ENCODE measurements around the gene INO80B.
"Not testable (repeated sequence)": the region's sequence is repeated elsewhere in the genome, so short reads cannot be mapped to it uniquely, and the experiment has no call there.

Gene INO80B

GRCh38 chr2:74454654-74455511, at the start of gene INO80B:
INO80B (plus strand) TSS chr2:74455087; CDS start chr2:74455117, 30 bp downstream.
- peak; percentile 98 for DNase-seq

GRCh38 chr2:74406035-74406434, 48.9 kb upstream of the INO80B start:
- DNase-seq: no peak

DNA sequence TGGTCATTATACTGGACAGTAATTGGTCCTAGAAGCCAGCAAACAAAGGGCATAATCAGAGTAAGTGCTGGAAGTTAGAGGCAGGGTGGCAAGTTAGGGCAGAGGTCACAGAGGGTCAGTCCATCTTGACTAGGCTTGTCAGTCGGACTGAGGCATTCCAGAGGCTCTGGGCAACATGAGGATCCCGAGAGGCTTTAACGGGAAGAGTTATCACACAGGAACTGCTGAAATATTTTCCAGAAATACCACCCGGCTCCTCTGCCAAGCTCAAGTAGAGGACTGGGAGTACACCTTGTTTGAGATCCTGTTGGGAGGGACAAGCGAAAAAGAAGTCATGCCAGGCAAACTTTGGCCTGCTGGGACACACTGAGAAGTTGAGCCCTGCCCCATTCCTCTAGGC, 47.2 kb upstream of the INO80B start:
- DNase-seq: no peak

- DNase-seq: no peak
Measured at GRCh38 chr2:74413001-74413698, 41.7 kb upstream of the INO80B start.

GRCh38 chr2:74414441-74414840, 40.4 kb upstream of the INO80B start:
- no peak for DNase-seq

GRCh38 chr2:74414881-74415761, 39.8 kb upstream of the INO80B start:
- DNase-seq: peak; percentile 13

GRCh38 chr2:74415762-74416395, 39.0 kb upstream of the INO80B start:
- no peak for DNase-seq

DNA sequence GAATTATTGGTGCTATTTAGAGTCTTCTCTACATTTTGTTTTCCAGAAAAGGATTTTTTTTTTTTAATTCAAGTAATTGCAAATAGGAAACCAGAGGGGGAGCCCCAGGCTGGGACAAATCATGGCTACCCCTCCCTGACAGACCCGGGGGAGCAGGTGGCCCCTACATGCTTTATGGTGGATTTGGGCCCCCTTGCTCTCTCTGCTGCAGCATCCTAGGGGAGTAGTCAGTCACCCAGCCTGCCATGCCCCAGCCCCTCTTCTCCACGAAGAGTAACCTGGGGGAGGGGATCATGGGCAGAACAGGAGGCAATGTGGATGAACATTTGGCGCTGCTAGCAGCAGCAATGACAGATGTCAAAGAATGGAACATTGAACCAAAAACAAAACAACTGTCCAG, 38.1 kb upstream of the INO80B start:
- no peak for DNase-seq

GRCh38 chr2:74417197-74417596, 37.7 kb upstream of the INO80B start:
- DNase-seq: no peak

DNA sequence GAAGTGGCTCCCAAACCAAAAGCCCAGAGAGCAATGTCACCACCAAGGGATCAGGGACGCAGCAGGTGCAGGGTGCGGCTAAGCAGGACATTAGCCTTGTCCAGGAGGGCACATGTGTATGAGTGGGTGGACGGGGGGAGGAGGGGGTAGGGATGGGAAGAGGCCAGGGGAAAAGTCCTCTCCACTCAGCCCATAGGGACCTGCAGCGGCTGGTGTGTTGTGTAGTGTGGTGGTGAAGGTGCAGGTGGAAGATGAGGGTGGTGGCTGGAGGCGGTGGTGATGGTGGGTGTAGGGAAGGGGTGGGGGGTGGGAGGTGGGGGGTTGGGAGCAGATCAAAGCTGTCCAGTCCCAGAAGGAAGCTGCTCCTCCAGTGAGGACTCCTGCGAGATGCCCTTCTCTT, 37.1 kb upstream of the INO80B start:
- DNase-seq: no peak

- no peak for DNase-seq
Measured at GRCh38 chr2:74418312-74418711, 36.6 kb upstream of the INO80B start.

DNA sequence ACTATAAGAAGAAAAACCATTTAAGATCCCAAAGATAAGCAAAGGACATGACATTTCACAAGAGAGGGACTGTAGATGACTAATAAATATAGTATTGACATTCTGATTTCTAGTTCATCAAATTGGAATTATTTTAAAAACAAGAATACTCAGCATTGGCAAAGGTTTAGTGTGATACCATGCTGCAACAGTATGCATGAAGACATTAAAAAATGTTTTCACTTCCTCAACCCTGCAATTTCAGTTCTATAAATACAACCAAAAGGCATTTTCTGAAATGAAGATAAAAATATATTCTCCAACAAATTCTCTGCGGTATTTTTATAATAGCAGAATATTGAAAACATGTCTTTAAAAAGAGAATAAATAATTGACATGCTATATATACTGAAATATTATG, 35.5 kb upstream of the INO80B start:
- peak; percentile 59 for DNase-seq

- DNase-seq: no peak
Measured at GRCh38 chr2:74420006-74420405, 34.9 kb upstream of the INO80B start.

- DNase-seq: not testable (repeated sequence)
Measured at GRCh38 chr2:74420443-74421103, 34.3 kb upstream of the INO80B start.

- peak; percentile 73 for DNase-seq
Measured at GRCh38 chr2:74421221-74421870, 33.5 kb upstream of the INO80B start, which contains the start of the genes C2orf81 and WDR54. C2orf81 (minus strand) TSS chr2:74421619; CDS start chr2:74421560, 59 bp downstream. WDR54 (plus strand) TSS chr2:74421730; CDS start chr2:74422154, 424 bp downstream.

GRCh38 chr2:74423231-74424095, 31.4 kb upstream of the INO80B start:
- no peak for DNase-seq

DNA sequence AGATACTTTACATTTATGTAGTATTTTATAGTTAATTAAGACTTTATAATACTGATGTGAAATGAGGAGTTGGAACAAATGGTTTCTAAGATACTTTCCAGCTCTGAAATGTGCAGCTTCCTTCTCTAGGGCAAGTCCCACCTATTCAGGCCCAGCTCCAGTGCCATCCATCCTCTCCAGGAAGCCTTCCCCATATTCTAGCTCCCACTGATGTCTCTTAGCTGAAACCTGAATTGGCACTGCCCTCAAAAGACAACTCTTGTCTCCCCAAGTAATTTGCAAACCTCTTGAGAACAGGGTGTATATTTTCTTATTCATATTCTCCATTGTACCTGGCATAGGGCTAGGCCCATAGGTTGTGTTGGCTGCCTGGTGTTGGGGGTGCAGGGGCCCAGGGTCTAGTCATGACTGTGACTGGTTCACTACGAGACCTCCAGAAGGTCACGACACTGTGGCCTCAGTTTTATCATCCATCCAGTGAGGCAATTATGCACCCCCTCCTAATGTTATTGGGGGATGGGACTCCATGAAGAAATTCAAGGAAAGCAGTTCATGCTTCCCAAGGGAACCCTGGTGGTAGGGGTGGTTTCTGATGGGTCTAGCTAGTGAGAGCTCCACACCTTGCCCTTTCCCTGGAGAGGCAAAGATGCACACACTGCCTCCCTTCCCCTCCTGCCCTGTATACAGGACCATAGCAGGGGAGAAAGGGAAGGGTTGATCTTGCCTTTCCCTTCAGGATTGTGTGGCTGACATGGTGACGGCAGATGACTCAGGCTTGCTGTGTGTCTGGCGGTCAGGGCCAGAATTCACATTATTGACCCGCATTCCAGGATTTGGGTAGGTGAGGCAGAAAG, 30.5 kb upstream of the INO80B start:
- no peak for DNase-seq

- no peak for DNase-seq
Measured at GRCh38 chr2:74424995-74425406, 29.9 kb upstream of the INO80B start.

- no peak for DNase-seq
Measured at GRCh38 chr2:74425523-74425922, 29.4 kb upstream of the INO80B start.
